Measurements from ENCODE around the gene LUZP2.

- no peak for TF ChIP-seq CTCF (IDR thresholded peaks at IDR 0.05; ENCODE audit: control extremely low read depth in 1 of 3, insufficient read depth in 1 of 3, low read depth in 1 of 3, low read length in 3 of 3)
- TF ChIP-seq GABPA (IDR thresholded peaks at IDR 0.05; ENCODE audit: borderline replicate concordance, insufficient read depth, low read length): no peak
- no peak for TF ChIP-seq SAP30 (IDR thresholded peaks at IDR 0.05; ENCODE audit: insufficient read depth, insufficient replicate concordance, low read length)
- TF ChIP-seq EGR1 (IDR thresholded peaks at IDR 0.05; ENCODE audit: borderline replicate concordance, low read depth, low read length): no peak
- no peak for TF ChIP-seq SUZ12 (IDR thresholded peaks at IDR 0.05; ENCODE audit: low read length)
- TF ChIP-seq HDAC2 (IDR thresholded peaks at IDR 0.05; ENCODE audit: borderline replicate concordance in 1 of 2, low read depth in 2 of 2, low read length in 2 of 2): no peak
- TF ChIP-seq EZH2 (IDR thresholded peaks at IDR 0.05; ENCODE audit: low read depth, low read length, severe bottlenecking): no peak
- TF ChIP-seq TBP (IDR thresholded peaks at IDR 0.05; ENCODE audit: low read depth, low read length): no peak
- no peak for TF ChIP-seq RNF2 (IDR thresholded peaks at IDR 0.05; ENCODE audit: borderline replicate concordance, low read depth, low read length, missing control alignments, poor library complexity, severe bottlenecking)
- no peak for TF ChIP-seq POLR2AphosphoS5 (IDR thresholded peaks at IDR 0.05; ENCODE audit: low read depth, low read length)
- no peak for TF ChIP-seq POLR2A (IDR thresholded peaks at IDR 0.05; ENCODE audit: control extremely low read depth in 1 of 2, low read depth in 2 of 2, low read length in 2 of 2)
- no peak for TF ChIP-seq SIRT6 (IDR thresholded peaks at IDR 0.05; ENCODE audit: low read length)
- no peak for TF ChIP-seq USF2 (IDR thresholded peaks at IDR 0.05; ENCODE audit: low read length)
Observed at GRCh38 chr11:24842308-24842707, 345.5 kb downstream of the LUZP2 start.

All from H1 (cell line).